ACC112 (cell line): ENCODE measurements around the gene SH3BP4.
A peak's percentile ranks its signal among the peaks of the same experiment; 100 is the strongest.

Experiments
- H2AFZ ChIP-seq: fragments of 200-600 bp; sonication (generic); one replicate; pipeline ENCODE4 v1.6.0; 2017; ENCODE audit warnings: antibody characterized with exemption, low read length; ENCODE audit not compliant: unreplicated experiment
- H3K27ac ChIP-seq: fragments of 200-600 bp; sonication (generic); 2 replicates; pipeline ENCODE4 v1.5.1; 2014; ENCODE audit warnings: low read depth, mild to moderate bottlenecking, antibody characterized with exemption, low read length, moderate library complexity
- H3K27me3 ChIP-seq: fragments of 200-600 bp; sonication (generic); 2 replicates; pipeline ENCODE4 v1.6.1; 2014; ENCODE audit warnings: mild to moderate bottlenecking, antibody characterized with exemption, low read length, moderate library complexity, mixed read lengths; ENCODE audit not compliant: insufficient read depth
- H3K36me3 ChIP-seq: fragments of 200-600 bp; sonication (generic); 2 replicates; pipeline ENCODE4 v1.6.1; 2016; ENCODE audit warnings: mild to moderate bottlenecking, antibody characterized with exemption, low read length, moderate library complexity, mixed read lengths; ENCODE audit not compliant: insufficient read depth
- H3K4me1 ChIP-seq: fragments of 200-600 bp; sonication (generic); one replicate; pipeline ENCODE4 v1.6.1; 2016; ENCODE audit warnings: low read length, mixed read lengths; ENCODE audit not compliant: insufficient read depth, unreplicated experiment, control insufficient read depth
- H3K4me3 ChIP-seq: fragments of 200-600 bp; sonication (generic); 2 replicates; pipeline ENCODE4 v1.5.1; 2014; ENCODE audit warnings: mild to moderate bottlenecking, low read depth, low read length
- H3K79me2 ChIP-seq: fragments of 200-600 bp; sonication (generic); one replicate; pipeline ENCODE4 v1.6.0; 2016; ENCODE audit warnings: low read length; ENCODE audit not compliant: control insufficient read depth, unreplicated experiment, insufficient read depth

The SH3BP4 gene

DNA sequence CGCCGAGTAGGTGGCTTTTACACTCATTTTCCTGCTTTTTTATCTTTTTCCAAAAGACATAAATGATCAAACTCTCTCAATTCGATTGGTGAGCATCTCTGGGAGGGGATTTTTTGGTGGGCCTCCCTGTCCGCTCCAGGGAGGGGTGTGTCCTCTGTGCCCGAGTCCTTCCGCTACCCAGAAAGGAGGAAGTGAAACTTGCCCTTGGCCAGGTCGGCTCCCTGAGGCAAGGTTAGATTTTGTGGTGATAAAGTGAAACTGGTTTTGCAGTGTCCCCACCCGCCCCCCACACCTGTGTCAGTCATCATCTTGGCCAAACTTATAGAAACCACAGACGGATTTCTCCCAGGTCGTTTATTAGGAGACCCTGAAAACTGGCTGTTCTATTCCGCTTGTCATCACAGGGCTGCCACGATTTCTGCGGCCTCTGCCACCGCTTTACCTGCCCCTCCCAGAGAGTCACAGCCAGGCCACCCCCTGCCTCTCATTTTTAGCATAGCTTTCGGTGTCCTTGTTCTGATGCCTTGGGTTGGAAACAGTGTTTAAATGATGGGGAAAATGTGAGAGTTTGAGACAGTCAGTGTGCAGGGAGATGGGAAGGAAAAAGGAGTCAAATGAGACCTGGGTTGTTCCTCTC lies 93.6 kb downstream of the SH3BP4 start:
- Histone ChIP-seq H3K4me3 (no peak overlapping the region), H3K79me2 (peaks cover 39% of the 10 kb centered on the region), H2AFZ (no peak overlapping the region), H3K4me1 (peaks cover 11% of the 10 kb centered on the region), H3K27me3 (no peaks in the 10 kb centered on the region), H3K36me3 (peaks cover 20% of the 10 kb centered on the region; the same call in 1 of the 2 replicates), H3K27ac (no peak overlapping the region)

- Histone ChIP-seq H3K27ac (no peak overlapping the region), H3K27me3 (no peaks in the 10 kb centered on the region), H3K4me3 (no peak overlapping the region), H3K36me3 (peaks cover 16% of the 10 kb centered on the region; the same call in 1 of the 2 replicates), H3K79me2 (peaks cover 37% of the 10 kb centered on the region), H3K4me1 (peaks cover 16% of the 10 kb centered on the region), H2AFZ (no peak overlapping the region)
Measured at GRCh38 chr2:235045973-235046343, 94.1 kb downstream of the SH3BP4 start.

- no peak overlapping the region for H3K4me3 ChIP-seq
- peaks cover 21% of the 10 kb centered on the region for H3K4me1 ChIP-seq
- no peak overlapping the region for H3K27ac ChIP-seq
- H2AFZ ChIP-seq: no peak overlapping the region
- peaks cover 33% of the 10 kb centered on the region for H3K79me2 ChIP-seq
- peaks cover 11% of the 10 kb centered on the region; the same call in 1 of the 2 replicates for H3K36me3 ChIP-seq
- no peaks in the 10 kb centered on the region for H3K27me3 ChIP-seq
Measured at GRCh38 chr2:235046589-235046988, 94.8 kb downstream of the SH3BP4 start.

- Histone ChIP-seq H2AFZ (no peak overlapping the region), H3K27me3 (no peaks in the 10 kb centered on the region), H3K4me1 (peaks cover 23% of the 10 kb centered on the region), H3K36me3 (peaks cover 11% of the 10 kb centered on the region; the same call in 1 of the 2 replicates), H3K4me3 (no peak overlapping the region), H3K79me2 (peaks cover 28% of the 10 kb centered on the region), H3K27ac (no peak overlapping the region)
Measured at GRCh38 chr2:235047171-235048160, 95.6 kb downstream of the SH3BP4 start.

DNA sequence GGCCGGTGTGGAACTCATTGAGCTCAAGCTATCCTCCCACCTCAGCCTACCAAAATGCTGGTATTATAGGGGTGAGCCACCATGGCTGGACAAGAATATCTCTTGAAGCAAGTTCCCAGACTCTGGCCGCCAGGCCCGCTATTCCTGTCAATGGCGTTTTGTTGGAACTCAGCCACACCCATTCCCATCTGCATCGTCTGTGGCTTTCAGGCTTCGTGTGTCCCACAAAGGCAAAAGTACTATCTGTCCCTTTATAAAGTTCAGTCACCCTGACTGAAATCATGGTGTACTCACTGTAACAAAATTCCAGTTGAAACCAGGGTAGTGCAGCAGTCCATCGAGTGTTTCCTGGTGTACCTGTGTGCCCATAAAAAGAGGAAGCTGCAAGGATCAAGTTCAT lies 96.7 kb downstream of the SH3BP4 start:
- Histone ChIP-seq H3K4me1 (peaks cover 23% of the 10 kb centered on the region), H3K36me3 (peaks cover 15% of the 10 kb centered on the region; the same call in 1 of the 2 replicates)

DNA sequence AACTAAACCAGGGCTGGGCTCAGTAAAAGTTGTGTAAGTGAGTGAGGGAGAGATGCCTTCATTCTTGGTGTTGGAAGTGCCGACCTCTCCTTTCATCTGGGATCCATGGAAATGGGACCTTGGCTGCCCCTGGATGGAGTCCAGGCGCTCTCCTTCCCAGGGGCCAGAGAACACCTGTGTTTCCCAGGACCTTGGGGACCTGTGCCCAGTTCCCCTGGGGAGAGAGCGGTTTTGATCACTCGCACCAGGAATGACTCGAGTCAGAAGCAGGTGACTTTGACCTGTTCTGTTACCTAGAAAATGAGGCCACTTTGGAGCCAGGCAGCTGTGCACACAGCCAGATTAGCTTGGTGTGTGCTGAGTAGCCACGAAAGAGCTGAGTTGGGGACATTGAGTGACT lies 97.3 kb downstream of the SH3BP4 start:
- H3K36me3 ChIP-seq: peaks cover 15% of the 10 kb centered on the region; the same call in 1 of the 2 replicates
- H3K4me3 ChIP-seq: no peak overlapping the region
- H2AFZ ChIP-seq: no peak overlapping the region
- H3K79me2 ChIP-seq: peaks cover 23% of the 10 kb centered on the region
- H3K27ac ChIP-seq: 0 out of 2 replicates have a peak overlapping the region, but pooled peaks have one; percentile 7
- H3K27me3 ChIP-seq: no peaks in the 10 kb centered on the region
- H3K4me1 ChIP-seq: peaks cover 23% of the 10 kb centered on the region

More for the DNA sequence above, 96.7 kb downstream of the SH3BP4 start:
- Histone ChIP-seq H3K27me3 (no peaks in the 10 kb centered on the region), H3K79me2 (peaks cover 25% of the 10 kb centered on the region), H3K4me3 (no peak overlapping the region), H2AFZ (no peak overlapping the region), H3K27ac (no peak overlapping the region)

DNA sequence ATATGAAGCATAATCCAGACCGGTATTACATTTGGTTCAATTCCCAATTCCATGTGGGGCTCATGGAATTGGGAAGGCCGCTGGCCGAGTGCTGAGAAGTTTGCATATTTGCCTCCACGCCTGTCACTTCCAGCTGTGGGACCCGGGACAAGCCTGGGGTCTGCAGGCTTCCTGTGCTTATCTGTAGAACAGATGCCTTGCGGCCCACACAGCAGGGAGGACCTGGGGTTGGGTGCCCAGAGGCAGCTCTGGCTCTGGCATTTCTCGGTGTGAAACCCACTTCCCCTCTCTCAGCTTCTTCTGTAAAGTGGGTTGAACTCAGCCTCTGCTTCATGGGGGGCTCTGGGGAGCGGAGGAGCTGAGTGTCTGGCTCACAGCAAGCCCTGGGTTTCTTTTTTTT lies 97.9 kb downstream of the SH3BP4 start:
- H2AFZ ChIP-seq: no peak overlapping the region
- peaks cover 21% of the 10 kb centered on the region for H3K36me3 ChIP-seq
- H3K27me3 ChIP-seq: no peaks in the 10 kb centered on the region
- H3K79me2 ChIP-seq: peaks cover 22% of the 10 kb centered on the region
- H3K4me1 ChIP-seq: peaks cover 23% of the 10 kb centered on the region
- H3K27ac ChIP-seq: no peak overlapping the region; the same call in 1 of the 2 replicates
- no peak overlapping the region for H3K4me3 ChIP-seq

- Histone ChIP-seq H3K4me1 (peaks cover 23% of the 10 kb centered on the region), H3K27me3 (no peaks in the 10 kb centered on the region), H3K27ac (peak overlapping the region; percentile 79), H2AFZ (no peak overlapping the region), H3K36me3 (peaks cover 25% of the 10 kb centered on the region), H3K4me3 (no peak overlapping the region), H3K79me2 (peaks cover 22% of the 10 kb centered on the region)
Measured at GRCh38 chr2:235050980-235051351, 99.1 kb downstream of the SH3BP4 start.

- Histone ChIP-seq H3K36me3 (peaks cover 26% of the 10 kb centered on the region), H2AFZ (no peak overlapping the region), H3K27ac (peak overlapping the region; percentile 79), H3K79me2 (peaks cover 20% of the 10 kb centered on the region), H3K4me1 (peaks cover 23% of the 10 kb centered on the region), H3K4me3 (no peak overlapping the region), H3K27me3 (no peaks in the 10 kb centered on the region)
Measured at GRCh38 chr2:235051436-235052260, 99.8 kb downstream of the SH3BP4 start.
